A673 (cell line): ENCODE measurements around the gene UNC13B.

Source experiments
- CTCF ChIP-seq: fragments of 300-800, 200-600 bp; sonication (generic); conservative IDR thresholded peaks from 2 replicates; pipeline ENCODE4 v1.5.1; 2017; ENCODE audit warnings: low read depth, mild to moderate bottlenecking, antibody characterized with exemption, low read length, moderate library complexity, mixed read lengths
- EZH2 ChIP-seq: fragments of 200-600 bp; sonication (generic); IDR thresholded peaks from 2 replicates; pipeline ENCODE4 v1.6.1; 2017; ENCODE audit warnings: borderline replicate concordance, low read depth, mild to moderate bottlenecking, mixed read lengths, antibody characterized with exemption, low read length; ENCODE audit not compliant: poor library complexity, severe bottlenecking

- TF ChIP-seq CTCF (no peak), EZH2 (no peak)
Observed at GRCh38 chr9:35407846-35408245, 246.0 kb downstream of the UNC13B start.
